HEK293T (cell line): ENCODE results near the gene POLR2I.

Experiments used
- ELF4 ChIP-seq: fragments of 450-650 bp; IDR thresholded peaks from 2 replicates; pipeline ENCODE4 v1.6.1; 2017; ENCODE audit warnings: antibody characterized with exemption
- L3MBTL2 ChIP-seq: fragments of 450-650 bp; conservative IDR thresholded peaks from 2 replicates; pipeline ENCODE4 v1.6.1; 2016; ENCODE audit warnings: mild to moderate bottlenecking
- PKNOX1 ChIP-seq: fragments of 450-650 bp; IDR thresholded peaks from 2 replicates; pipeline ENCODE4 v1.6.1; 2016
- SP1 ChIP-seq: fragments of 450-650 bp; IDR thresholded peaks from 2 replicates; pipeline ENCODE4 v1.6.1; 2017
- SUZ12 ChIP-seq: fragments of 450-650 bp; IDR thresholded peaks from 2 replicates; pipeline ENCODE4 v1.6.1; 2016; ENCODE audit warnings: mild to moderate bottlenecking
- TARDBP ChIP-seq: fragments of 450-650 bp; IDR thresholded peaks from 2 replicates; pipeline ENCODE4 v1.6.1; 2016

- TF ChIP-seq L3MBTL2 (no peak), TARDBP (no peak), SP1 (no peak), ELF4 (no peak), PKNOX1 (no peak), SUZ12 (no peak)
Observed at GRCh38 chr19:36113425-36113824, 1.2 kb downstream of the POLR2I start.
